Neural progenitor cell (in vitro differentiated cells): ENCODE results near the gene TMEM214. TPM values are rescaled to one million over a fixed set of nuclear protein-coding genes. Genes with fewer than 3 reads are reported as not detected.

Experiments
- DNase-seq: peaks from one replicate; pipeline ENCODE4 v3.0.0-alpha.2; 2016; ENCODE audit warnings: low spot score
- H2AFZ ChIP-seq: fragments of 200-600 bp; sonication (generic); replicated peaks from 2 replicates; pipeline ENCODE4 v1.6.1; 2016; ENCODE audit warnings: antibody characterized with exemption
- H3F3A ChIP-seq: fragments of 200-600 bp; sonication (generic); 2 replicates; pipeline ENCODE4 v1.6.1; 2016; ENCODE audit warnings: antibody characterized with exemption, low read depth
- H3K27ac ChIP-seq: fragments of 200-600 bp; sonication (generic); 2 replicates; pipeline ENCODE4 v1.5.1; 2016; ENCODE audit warnings: mild to moderate bottlenecking
- H3K27me3 ChIP-seq: fragments of 200-600 bp; sonication (generic); 2 replicates; pipeline ENCODE4 v1.6.1; 2016; ENCODE audit warnings: mild to moderate bottlenecking, moderate library complexity
- H3K36me3 ChIP-seq: fragments of 200-600 bp; sonication (generic); 2 replicates; pipeline ENCODE4 v1.5.1; 2016
- H3K4me1 ChIP-seq: fragments of 200-600 bp; sonication (generic); 2 replicates; pipeline ENCODE4 v1.6.1; 2016; ENCODE audit warnings: mixed run types
- H3K4me2 ChIP-seq: fragments of 200-600 bp; sonication (generic); 2 replicates; pipeline ENCODE4 v1.6.1; 2016
- H3K4me3 ChIP-seq: fragments of 200-600 bp; sonication (generic); 2 replicates; pipeline ENCODE4 v1.5.1; 2016
- H3K79me2 ChIP-seq: fragments of 200-600 bp; sonication (generic); 2 replicates; pipeline ENCODE4 v1.6.1; 2016; ENCODE audit warnings: low read depth
- H3K9ac ChIP-seq: fragments of 200-600 bp; sonication (generic); 2 replicates; pipeline ENCODE4 v1.6.1; 2016
- H3K9me3 ChIP-seq: fragments of 200-600 bp; sonication (generic); 2 replicates; pipeline ENCODE4 v1.5.1; 2016; ENCODE audit warnings: low read depth
- H4K20me1 ChIP-seq: fragments of 200-600 bp; sonication (generic); 2 replicates; pipeline ENCODE4 v1.6.1; 2016; ENCODE audit warnings: low read depth
- H3K27ac Mint-ChIP-seq: 3 replicates; pipeline ENCODE4 v1.8.0; 2021; ENCODE audit warnings: mixed read lengths
- H3K27me3 Mint-ChIP-seq: 2 replicates; pipeline ENCODE4 v1.8.0; 2022; ENCODE audit warnings: low read depth, mild to moderate bottlenecking, inconsistent platforms, moderate library complexity, mixed read lengths; ENCODE audit not compliant: insufficient read depth
- H3K36me3 Mint-ChIP-seq: 3 replicates; pipeline ENCODE4 v1.8.0; 2021; ENCODE audit warnings: mixed read lengths
- H3K4me1 Mint-ChIP-seq: 3 replicates; pipeline ENCODE4 v1.8.0; 2021; ENCODE audit warnings: mixed read lengths
- H3K4me3 Mint-ChIP-seq: 3 replicates; pipeline ENCODE4 v1.8.0; 2021; ENCODE audit warnings: mild to moderate bottlenecking, moderate library complexity, mixed read lengths
- H3K9me3 Mint-ChIP-seq: 3 replicates; pipeline ENCODE4 v1.8.0; 2020; ENCODE audit warnings: mixed read lengths
- CTCF ChIP-seq: fragments of 200-600 bp; sonication (generic); IDR thresholded peaks from 2 replicates; pipeline ENCODE4 v1.5.1; 2017; ENCODE audit warnings: antibody characterized with exemption, mild to moderate bottlenecking
- EZH2 ChIP-seq: fragments of 200-600 bp; sonication (generic); IDR thresholded peaks from 2 replicates; pipeline ENCODE4 v1.6.1; 2017; ENCODE audit warnings: antibody characterized with exemption, mild to moderate bottlenecking, moderate library complexity
- EZH2phosphoT487 ChIP-seq: fragments of 200-600 bp; sonication (generic); IDR thresholded peaks from 2 replicates; pipeline ENCODE4 v1.6.1; 2017; ENCODE audit warnings: antibody characterized with exemption
- total RNA-seq: library from RNA; depleted of rRNA; stranded (reverse); fragments of >200 nt; gene quantifications from 2 replicates; pipeline ENCODE4 v1.2.3, GENCODE V29; 2015; ENCODE audit warnings: low replicate concordance

The TMEM214 gene
- total RNA-seq, 1 donor from 2014 or later, result 18.1 TPM

- H3K4me2 ChIP-seq, result peak overlapping the region; percentile 89
- no peak overlapping the region for H2AFZ ChIP-seq
- peaks cover 11% of the 10 kb centered on the region for H3K4me1 ChIP-seq
- Mint-ChIP-seq H3K36me3 (peaks cover 30% of the 10 kb centered on the region), H3K27me3 (peaks cover 2% of the 10 kb centered on the region), H3K4me1 (peaks cover 39% of the 10 kb centered on the region), H3K4me3 (peak overlapping the region; percentile 98), H3K9me3 (no peaks in the 10 kb centered on the region), H3K27ac (no peak overlapping the region)
- peaks cover 20% of the 10 kb centered on the region for H3K79me2 ChIP-seq
- H4K20me1 ChIP-seq, result peaks cover 12% of the 10 kb centered on the region
- no peaks in the 10 kb centered on the region for H3K27me3 ChIP-seq
- H3K27ac ChIP-seq, result no peak overlapping the region
- H3K9me3 ChIP-seq, result no peaks in the 10 kb centered on the region
- no peak for DNase-seq
- peak overlapping the region; percentile 62 for H3K4me3 ChIP-seq
- peaks cover 32% of the 10 kb centered on the region for H3F3A ChIP-seq
- no peaks in the 10 kb centered on the region for H3K36me3 ChIP-seq
- no peak overlapping the region for H3K9ac ChIP-seq
- no peak for TF ChIP-seq CTCF
- no peak for TF ChIP-seq EZH2
Observed at GRCh38 chr2:27069961-27070618, 37.3 kb downstream of the TMEM214 start.

GRCh38 chr2:27070653-27071276 is 38.0 kb downstream of the TMEM214 start:
- Histone ChIP-seq H2AFZ (peak overlapping the region; percentile 17), H3K9me3 (no peaks in the 10 kb centered on the region), H3K9ac (peak overlapping the region; percentile 72), H3K27ac (no peak overlapping the region), H4K20me1 (peaks cover 6% of the 10 kb centered on the region), H3K79me2 (peaks cover 20% of the 10 kb centered on the region), H3K4me2 (peak overlapping the region; percentile 89), H3K4me3 (peak overlapping the region; percentile 62), H3K4me1 (peaks cover 11% of the 10 kb centered on the region), H3F3A (peaks cover 32% of the 10 kb centered on the region), H3K36me3 (no peaks in the 10 kb centered on the region), H3K27me3 (no peaks in the 10 kb centered on the region)
- Mint-ChIP-seq H3K36me3 (peaks cover 30% of the 10 kb centered on the region), H3K9me3 (no peaks in the 10 kb centered on the region), H3K27ac (peak overlapping the region; percentile 98), H3K4me1 (peaks cover 43% of the 10 kb centered on the region), H3K4me3 (peak overlapping the region; percentile 98), H3K27me3 (peaks cover 2% of the 10 kb centered on the region)
- no peak for TF ChIP-seq EZH2
- no peak for TF ChIP-seq EZH2phosphoT487
- TF ChIP-seq CTCF, result no peak
- DNase-seq, result no peak

DNA sequence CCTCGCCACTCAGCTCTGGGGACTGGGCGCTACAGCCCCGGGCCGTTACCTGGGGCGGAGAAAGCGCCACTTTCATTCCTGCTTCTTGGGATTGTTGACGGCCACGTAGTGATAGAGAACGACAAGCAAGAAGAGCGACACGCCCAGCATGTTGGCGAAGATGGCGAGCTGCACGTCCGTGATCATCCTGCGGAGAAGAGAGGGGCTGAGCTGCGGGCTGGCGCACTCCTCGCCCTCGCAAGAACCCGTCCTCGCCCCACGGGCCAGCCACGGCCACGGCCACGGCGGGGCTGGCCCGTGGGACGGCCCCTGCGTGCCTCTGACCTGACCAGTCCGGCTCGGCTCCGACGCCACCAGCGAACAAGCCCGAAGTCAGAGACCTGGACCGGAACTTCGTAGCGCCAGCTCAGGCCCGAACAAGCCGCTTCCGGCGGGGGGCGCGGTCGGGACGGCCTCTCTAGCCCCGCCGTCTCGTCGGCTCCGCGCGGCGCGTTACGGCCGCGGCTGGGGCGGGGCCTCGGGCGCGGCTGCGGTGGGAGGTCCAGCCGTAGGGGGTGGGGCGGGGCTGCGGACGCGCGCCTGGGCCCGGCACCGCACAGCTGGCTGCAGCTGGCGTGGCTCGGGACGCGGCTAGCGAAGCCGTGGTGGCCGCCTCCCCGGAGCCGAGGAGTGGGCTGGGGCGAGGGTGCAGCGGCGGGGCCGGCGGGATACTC is 38.7 kb downstream of the TMEM214 start, which contains the start of gene OST4:
TSS of gene OST4 (minus strand) at position 378 of the 713 bp plus-strand sequence.
- no peak within 1 kb of the TSS for H3K27ac ChIP-seq
- H3K79me2 ChIP-seq, result peaks cover 20% of the 10 kb centered on the region
- H3K27me3 ChIP-seq, result no peaks in the 10 kb centered on the region
- H3K9ac ChIP-seq, result peak within 1 kb of the TSS; percentile 72
- no peaks in the 10 kb centered on the region for H3K36me3 ChIP-seq
- H3K4me3 ChIP-seq, result peak within 1 kb of the TSS; percentile 62
- TF ChIP-seq CTCF (no peak), EZH2phosphoT487 (no peak), EZH2 (no peak)
- H3K9me3 Mint-ChIP-seq, result no peaks in the 10 kb centered on the region
- H3K36me3 Mint-ChIP-seq, result peaks cover 27% of the 10 kb centered on the region
- H4K20me1 ChIP-seq, result peaks cover 6% of the 10 kb centered on the region
- no peaks in the 10 kb centered on the region for H3K9me3 ChIP-seq
- H3K4me1 ChIP-seq, result peaks cover 11% of the 10 kb centered on the region
- H3K4me3 Mint-ChIP-seq, result peak within 1 kb of the TSS; percentile 98
- H3F3A ChIP-seq, result peaks cover 28% of the 10 kb centered on the region
- peaks cover 49% of the 10 kb centered on the region for H3K4me1 Mint-ChIP-seq
- H2AFZ ChIP-seq, result peak within 1 kb of the TSS; percentile 38
- H3K4me2 ChIP-seq, result peak within 1 kb of the TSS; percentile 89
- peak; percentile 98 for DNase-seq
- peak within 1 kb of the TSS; percentile 98 for H3K27ac Mint-ChIP-seq
- H3K27me3 Mint-ChIP-seq, result peaks cover 2% of the 10 kb centered on the region
